Transverse colon (tissue), 4 donors: ENCODE data around the gene DLX2.

Experiments used
- EP300 ChIP-seq: sonication (generic); formaldehyde crosslinking; IDR thresholded peaks from one replicate; pipeline ENCODE4 v1.6.1; 2017; ENCODE audit warnings: antibody characterized with exemption, low read depth
- POLR2A ChIP-seq: fragments of 450-650 bp; IDR thresholded peaks from one replicate; pipeline ENCODE4 v1.6.1; 2016; ENCODE audit warnings: antibody characterized with exemption, mild to moderate bottlenecking, moderate library complexity
- POLR2AphosphoS5 ChIP-seq, 3 donors: sonication (generic); formaldehyde crosslinking; IDR thresholded peaks; one replicate each; pipeline ENCODE4 v1.6.1; 2016; ENCODE audit warnings: antibody characterized with exemption in 3 of 3
- TF ChIP-seq, protein P1 (sequence below), 5 experiments: fragments of 200-600 bp in 3 of 5; fragments of 450-650 bp in 2 of 5; sonication (generic) in 3 of 5; IDR thresholded peaks; 1 replicate in 2 of 5; 2 replicates in 3 of 5; pipeline ENCODE4 v1.5.1; 2016 to 2017; ENCODE audit warnings: antibody characterized with exemption in 5 of 5, inconsistent platforms in 3 of 5, mild to moderate bottlenecking in 2 of 5, moderate library complexity in 1 of 5

DNA sequence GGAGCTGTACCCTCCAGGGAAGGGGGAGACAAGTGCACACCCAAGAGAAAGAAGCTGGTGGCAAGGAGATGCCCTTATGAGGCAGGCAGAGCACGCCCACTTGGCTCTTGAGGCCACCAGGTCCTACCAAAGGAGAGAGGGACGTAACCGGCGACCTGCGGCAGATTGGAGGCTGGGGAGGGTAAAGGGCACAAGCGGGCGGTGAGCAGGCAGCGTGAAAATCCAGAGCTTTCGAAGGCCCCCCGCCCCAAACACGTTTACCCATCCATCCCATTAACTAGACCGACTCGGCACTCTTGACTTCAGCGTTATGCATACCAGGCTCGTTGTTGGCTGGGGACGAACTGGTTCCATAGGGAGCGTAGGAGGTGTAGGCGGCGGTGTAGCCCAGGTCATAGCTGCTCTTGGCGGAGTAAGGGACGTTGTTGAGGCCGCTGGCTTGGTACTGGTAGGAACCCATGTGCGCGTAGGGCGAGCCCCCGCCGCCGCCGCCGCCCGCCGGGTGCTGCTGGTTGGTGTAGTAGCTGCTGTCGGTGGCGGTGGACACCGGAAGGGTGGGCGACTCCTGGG, 794 bp downstream of the DLX2 start:
- TF ChIP-seq, protein P1, sequence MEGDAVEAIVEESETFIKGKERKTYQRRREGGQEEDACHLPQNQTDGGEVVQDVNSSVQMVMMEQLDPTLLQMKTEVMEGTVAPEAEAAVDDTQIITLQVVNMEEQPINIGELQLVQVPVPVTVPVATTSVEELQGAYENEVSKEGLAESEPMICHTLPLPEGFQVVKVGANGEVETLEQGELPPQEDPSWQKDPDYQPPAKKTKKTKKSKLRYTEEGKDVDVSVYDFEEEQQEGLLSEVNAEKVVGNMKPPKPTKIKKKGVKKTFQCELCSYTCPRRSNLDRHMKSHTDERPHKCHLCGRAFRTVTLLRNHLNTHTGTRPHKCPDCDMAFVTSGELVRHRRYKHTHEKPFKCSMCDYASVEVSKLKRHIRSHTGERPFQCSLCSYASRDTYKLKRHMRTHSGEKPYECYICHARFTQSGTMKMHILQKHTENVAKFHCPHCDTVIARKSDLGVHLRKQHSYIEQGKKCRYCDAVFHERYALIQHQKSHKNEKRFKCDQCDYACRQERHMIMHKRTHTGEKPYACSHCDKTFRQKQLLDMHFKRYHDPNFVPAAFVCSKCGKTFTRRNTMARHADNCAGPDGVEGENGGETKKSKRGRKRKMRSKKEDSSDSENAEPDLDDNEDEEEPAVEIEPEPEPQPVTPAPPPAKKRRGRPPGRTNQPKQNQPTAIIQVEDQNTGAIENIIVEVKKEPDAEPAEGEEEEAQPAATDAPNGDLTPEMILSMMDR (IDR thresholded peaks at IDR 0.05), result no peak
- no peak for TF ChIP-seq POLR2A
- no peak for TF ChIP-seq EP300
- no peak for TF ChIP-seq POLR2AphosphoS5 (IDR thresholded peaks at IDR 0.05)
